Ramos (cell line): ENCODE measurements around the gene FBXL16.
"Not testable (repeated sequence)": the region's sequence is repeated elsewhere in the genome, so short reads cannot be mapped to it uniquely, and the experiment has no call there.

ENCODE experiments used
- in situ Hi-C: fragments of 300-500 bp; cut with MboI; formaldehyde crosslinking; loops from one replicate; pipeline ENCODE4 v1.14.3; 2022; ENCODE audit warnings: low sequenced_read_pairs; ENCODE audit not compliant: unreplicated experiment

The FBXL16 gene

DNA sequence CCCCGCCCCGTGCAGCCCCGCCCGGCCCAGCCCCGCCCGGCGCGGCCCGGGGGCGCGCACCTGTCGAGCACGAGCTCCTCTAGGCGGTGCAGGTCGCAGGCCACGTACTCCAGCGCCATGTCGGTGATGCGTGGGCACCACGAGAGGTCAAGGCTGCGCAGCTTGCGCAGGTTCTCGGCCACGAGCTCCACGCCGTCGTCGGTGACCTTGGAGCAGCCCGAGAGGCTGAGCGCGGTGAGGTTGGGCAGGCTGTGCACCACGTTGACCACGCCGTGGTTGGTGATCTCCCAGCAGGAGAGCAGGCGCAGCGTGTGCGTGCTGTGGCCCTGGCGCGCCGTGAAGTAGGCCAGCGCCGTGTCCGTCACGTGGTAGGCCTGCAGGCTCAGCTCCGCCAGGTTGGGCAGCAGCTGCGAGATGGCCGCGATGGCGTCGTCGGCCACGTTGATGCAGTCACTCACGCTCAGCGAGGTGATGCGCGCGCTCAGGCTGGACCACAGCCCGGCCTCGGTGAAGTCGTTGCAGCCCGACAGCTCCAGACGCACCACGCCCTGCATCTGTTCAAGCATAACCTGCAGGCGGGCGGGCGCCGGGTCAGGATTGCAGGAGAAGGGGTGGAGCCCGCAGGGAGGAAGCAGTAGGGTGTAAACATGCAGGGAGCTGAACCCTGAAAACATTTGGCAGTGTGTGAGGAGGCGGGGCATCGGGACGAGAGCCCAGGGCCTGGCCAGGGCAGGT is 10.1 kb downstream of the FBXL16 start:
- in situ Hi-C loops = no loop called here

DNA sequence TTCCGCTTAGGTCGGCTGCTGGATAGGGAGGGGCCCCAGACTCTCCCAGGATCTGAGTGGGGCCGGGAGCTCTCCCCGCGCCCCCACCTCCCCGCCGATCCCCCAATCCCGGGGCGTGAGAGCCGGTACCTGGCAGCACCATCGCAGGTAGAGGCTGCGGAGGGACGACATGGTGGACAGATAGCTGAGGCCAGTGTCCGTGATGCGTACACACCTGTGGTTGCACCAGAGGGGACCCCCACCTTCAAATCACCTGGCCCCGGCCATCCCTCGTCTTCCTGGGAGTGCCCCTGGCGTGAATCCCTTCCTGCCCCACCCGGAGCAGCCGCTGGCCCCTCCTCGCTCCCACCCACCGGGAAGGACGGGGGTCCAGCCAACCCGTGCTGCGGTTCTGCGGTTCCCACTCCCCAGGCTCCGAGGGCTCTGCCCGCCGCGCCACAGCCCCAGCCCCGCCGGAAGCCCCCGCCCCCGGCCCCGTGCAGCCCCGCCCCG is 10.7 kb downstream of the FBXL16 start:
- in situ Hi-C loops = no loop called here

DNA sequence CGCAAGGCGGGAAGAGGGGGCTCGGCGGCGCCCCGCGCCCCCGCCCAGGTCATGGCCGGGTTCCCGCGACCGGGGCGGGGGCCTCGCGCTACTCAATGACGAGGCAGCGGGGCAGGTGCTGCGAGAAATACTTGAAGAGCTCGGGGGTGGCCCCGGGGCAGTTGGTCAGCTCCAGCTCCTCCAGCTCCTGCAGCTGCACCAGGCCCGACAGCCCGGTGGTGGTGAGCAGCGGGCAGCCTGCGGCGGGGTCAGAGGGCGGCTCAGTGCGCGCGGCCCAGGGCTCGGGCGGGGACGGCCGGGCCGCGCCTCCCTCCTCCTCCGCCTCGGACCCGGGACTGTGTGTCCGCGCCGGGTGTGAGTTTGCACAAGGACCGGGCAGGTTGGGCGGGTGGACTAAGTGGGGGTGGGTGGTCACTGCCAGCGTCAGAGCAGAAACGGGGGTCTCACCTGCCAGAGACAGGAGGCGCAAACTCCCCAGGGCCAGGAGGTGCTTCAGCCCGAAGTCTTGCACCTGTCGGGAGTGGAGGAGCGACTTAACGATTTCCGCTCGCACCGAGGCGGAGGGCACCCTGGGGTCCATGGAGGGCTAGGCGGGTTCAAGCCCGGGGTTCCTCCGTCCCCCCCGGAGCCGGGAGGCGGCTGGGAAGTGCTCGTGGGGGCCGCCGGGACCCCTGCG is 11.3 kb downstream of the FBXL16 start:
- in situ Hi-C loops = no loop called here

DNA sequence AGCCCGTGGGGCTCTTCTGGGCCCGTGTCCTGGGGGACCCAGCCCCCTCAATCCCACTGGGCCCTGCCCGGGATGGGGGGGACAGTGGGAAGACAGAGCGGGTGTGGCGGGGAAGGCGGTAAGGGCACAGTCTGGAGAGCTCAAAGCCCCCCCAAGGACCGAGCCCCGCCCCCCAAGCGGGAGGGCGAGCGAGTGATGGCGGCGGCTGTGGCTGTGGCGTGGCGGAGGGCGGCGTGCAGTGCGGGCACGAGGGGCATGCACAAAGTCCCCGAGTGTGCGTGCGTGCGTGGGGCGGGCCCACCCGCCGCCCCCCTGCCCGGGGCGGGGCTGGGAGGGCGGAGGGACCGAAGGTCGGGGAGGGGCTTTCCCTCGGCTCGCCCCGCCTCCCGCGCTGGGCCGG is 11.8 kb downstream of the FBXL16 start:
- in situ Hi-C loops = no loop called here

DNA sequence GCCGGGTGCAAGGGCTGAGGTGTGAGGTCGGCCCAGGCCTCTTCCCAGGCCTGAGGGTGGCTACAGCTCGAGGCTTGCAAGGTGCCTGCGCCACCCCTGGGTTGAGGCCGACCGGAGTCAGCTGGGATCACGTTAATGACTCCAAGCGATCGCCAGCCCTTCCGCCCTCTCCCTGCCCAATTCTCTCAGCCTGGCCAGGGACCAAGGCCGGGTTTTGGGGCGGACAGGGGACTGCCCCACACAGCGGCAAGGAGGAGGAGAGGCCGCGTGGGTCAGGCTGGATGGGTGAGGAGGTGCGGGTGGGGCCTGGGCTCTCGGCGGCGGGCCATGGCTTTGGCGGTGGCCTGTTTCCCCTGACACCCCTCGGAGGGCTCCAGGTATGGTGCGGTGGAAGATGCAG is 12.2 kb downstream of the FBXL16 start:
- in situ Hi-C loops = no loop called here

DNA sequence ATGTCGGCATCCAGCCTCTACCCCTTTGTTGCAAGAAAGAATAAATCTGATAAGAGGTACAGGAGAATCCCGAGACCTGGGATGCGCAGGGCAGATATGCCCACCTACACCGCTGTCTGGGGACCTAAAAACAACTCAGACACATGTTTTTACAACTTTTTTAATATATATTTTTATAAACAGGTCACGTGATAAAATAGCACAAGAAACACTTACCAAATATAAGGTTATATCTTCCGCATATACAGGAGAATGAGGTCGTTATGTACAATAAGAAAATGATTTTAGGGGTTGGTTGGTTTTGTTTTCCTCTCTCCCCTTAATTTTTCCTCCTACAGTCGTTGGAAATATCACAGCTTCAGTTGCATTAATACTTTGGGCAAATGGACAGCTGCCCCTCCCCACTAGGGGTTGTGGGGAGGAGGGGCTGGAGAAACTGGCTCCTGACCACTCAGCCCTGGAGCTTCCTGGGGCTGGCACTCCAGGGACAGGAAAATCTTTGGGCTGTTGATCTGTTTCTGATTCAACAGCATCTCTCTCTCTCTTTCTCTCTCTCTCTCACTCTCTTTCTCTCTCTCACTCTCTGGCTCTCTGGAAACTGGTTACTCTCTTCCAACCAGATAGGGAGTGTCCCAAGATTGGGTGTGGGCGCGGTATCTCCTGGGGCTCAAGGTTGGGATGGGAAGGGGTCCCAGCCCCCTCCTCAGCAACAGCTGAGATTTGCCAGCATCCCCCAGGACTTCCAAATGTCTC is 13.1 kb downstream of the FBXL16 start:
- in situ Hi-C loops = no loop called here

DNA sequence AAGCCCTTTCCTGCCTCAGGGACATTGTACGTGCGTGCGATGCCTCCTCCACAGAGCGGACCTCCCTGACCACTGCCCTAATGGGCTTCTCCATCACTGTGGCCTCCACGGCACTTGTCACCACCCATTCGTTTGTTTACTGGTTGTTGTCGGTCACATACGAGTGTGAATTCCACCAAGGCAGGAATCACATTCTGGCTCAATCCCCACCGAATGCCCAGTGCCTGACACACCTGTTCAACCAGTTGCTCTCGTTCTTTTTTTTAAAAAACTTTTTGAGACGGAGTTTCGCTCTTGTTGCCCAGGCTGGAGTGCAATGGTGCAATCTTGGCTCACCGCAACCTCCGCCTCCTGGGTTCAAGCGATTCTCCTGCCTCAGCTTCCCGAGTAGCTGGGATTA is 14.4 kb downstream of the FBXL16 start:
- in situ Hi-C loops = not testable (repeated sequence)

DNA sequence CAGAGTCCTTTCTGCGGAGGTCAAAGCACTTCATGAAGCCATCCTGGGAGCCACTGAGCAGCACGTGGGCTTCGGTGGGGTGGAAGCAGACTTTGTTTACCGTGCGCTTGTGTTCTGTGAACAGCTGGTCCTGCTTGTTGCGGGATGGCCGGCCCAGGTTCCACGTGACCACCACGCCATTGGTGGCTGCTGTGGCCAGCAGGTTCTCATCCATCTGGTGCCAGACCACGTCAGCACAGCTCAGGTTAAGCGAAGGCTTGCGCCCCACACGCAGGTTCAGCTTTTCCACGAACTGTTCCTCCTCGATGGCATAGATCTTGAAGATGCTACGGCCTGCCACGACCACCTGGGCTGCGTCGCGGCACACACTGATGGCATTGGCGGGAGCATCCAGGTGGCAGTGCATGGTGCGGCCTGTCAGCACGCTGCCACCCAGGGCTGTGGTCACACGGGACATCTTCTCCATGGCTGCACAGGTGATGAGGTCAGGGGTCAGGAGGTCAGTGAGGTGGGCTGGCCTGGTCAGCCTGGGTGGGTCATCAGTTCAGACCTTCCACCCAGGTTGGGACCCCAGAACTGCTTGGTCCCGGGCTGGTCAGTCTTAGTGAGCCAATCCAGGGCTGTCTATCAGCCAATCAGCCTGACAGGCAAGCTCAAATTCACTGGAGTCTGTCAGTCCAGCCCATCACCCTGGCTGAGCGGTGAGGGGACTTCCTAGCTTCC is 16.3 kb downstream of the FBXL16 start:
- in situ Hi-C loops = no loop called here

DNA sequence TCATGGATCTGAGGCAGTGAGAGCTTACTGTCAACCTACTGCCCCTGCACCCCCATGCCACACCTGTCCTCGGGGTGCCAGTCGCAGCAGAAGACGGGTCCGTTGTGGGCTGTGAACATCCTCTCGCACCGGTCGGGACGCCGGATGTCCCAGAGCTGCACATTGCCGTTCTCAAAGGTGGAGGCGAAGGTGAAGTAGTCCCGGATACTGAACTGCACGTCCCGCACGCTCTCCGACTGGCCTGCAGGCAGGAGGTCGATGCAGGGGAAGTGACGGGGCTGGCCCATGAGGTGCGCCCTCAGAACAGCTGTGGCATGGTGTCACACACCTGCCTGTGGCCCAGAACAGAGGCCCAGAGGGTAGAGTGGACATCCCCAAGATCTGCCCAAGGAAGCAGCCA is 18.1 kb downstream of the FBXL16 start:
- in situ Hi-C loops = no loop called here

DNA sequence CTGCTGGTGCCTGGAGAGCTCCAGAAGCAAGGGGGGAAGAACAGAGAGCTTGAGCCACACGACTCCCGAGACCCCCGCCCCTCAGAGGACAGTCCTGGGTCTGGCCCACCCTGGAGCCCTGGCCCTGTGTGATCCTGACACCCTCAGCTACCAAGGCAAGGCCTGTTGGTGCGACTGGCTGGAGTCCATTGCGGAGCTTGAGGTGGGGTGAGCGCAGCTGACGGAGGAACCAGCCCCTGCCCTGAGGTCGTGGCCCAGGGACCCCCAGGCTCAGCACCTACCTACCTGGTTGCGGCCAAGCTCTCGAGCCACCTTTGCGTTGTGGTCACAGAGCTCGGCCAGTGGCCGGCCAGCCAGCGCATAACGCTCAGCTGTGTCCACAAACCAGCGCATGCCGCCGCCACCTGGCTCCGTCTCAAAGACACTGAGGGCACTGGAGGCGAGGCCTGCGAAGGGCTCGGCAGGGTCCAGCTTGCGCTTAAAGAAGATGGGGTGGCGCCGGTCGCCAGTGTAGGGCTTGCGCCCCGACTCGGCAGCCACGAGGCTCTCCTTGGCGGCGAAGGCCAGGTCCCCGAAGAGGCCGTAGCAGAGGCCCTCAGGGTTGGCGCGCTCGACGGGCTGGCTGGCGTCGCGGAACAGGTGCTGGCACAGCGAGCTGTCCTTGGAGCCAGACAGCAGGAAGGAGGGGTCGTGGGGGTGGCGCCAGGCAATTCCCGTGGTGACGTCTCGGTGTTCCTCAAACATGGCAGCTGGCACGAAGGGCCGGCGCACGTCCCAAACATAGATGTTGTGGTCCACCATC is 18.9 kb downstream of the FBXL16 start:
- in situ Hi-C loops = no loop called here

DNA sequence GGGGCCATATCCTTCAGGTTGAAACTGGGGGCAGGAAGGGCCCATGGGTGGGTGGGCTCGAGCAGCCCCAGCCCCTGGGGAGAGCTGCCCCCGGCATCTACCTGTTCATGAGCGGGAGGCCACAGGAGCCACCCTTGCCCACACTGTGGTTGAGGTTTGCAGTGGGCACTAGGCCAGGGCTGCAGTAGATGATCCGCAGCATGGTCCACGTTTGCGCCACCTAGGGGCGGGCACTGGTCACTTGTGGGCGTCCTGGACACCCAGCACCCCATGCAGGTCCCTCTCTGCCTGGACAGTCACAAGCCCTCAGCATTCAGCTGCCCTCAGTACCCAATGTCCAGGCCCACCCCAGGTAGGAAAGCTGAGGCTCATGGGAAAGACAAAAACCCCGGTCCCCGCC is 19.6 kb downstream of the FBXL16 start:
- in situ Hi-C loops = no loop called here

DNA sequence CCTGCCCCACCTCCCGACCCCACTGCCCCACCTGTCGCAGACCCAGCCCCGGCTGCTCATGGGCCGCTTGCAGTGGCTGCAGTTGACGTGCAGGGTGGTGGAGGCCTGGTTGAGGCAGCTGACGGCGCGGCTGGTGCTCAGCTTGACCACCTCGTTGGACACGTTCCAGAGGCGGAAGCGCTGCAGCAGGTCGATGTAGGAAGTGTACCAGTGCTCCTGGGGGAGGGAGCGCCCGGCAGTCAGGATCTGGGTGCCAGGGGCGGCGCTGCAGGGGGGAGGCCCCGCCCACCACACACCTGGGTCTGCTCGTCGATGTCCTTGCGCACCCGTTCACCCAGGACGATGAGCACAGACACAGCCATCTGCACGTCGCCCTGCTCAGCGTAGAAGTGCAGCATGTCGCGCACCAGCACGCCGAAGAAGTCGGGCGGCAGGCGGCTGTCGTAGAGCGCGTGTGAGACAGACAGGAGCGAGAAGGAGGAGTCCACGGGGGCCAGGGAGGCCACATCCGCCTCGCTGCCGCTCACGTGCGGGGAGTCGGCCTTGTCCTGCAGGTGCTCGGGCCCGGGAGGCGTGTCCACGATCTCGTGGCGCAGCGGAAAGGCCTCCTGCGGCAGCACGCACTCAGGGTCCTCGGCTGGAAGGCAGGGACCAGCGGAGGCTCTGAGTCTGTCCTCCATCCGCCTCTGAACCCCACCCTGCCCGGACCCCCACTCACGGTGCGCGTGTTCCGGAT is 20.5 kb downstream of the FBXL16 start:
- in situ Hi-C loops = no loop called here

DNA sequence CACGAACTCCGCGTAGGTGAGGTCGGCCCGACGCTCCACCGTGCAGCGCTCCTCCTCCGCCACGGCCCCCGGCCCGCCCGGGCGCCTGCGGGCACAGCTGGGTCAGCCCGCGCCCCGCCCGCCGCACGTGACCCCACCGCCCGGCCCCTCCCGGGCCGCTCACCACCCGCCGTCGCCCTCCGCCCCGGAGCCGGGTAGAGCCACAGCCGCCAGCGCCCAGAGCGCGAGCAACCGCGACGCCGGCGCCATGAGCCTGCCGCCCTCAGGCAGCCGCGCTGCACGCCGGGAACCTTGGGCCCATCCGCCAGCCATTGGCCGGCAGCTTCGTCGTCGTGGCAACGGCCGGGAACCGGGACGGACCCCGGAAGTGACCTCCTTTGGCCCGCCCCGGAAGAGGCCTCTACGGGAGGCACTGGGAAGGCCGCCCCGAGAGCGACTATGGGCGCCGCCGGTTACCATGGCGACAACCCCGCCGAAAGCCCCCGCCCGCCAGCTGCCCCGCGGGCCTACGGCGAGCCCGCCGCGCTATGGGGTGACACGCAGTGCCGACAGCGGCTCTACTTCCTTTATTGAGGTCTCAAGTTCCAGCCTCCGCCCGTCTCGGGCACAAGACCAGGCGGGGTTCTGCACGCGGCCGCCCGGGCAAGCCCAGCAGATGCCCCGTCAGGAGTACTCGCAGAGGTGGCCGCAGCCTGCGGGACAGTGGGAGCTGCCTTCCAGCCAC is 21.4 kb downstream of the FBXL16 start, which contains the start of gene JMJD8:
Gene JMJD8, minus strand, starts transcription at position 264 of the 724 bp plus-strand sequence. Its CDS starts 15 bp downstream, at position 249.
- in situ Hi-C loops = no loop called here

DNA sequence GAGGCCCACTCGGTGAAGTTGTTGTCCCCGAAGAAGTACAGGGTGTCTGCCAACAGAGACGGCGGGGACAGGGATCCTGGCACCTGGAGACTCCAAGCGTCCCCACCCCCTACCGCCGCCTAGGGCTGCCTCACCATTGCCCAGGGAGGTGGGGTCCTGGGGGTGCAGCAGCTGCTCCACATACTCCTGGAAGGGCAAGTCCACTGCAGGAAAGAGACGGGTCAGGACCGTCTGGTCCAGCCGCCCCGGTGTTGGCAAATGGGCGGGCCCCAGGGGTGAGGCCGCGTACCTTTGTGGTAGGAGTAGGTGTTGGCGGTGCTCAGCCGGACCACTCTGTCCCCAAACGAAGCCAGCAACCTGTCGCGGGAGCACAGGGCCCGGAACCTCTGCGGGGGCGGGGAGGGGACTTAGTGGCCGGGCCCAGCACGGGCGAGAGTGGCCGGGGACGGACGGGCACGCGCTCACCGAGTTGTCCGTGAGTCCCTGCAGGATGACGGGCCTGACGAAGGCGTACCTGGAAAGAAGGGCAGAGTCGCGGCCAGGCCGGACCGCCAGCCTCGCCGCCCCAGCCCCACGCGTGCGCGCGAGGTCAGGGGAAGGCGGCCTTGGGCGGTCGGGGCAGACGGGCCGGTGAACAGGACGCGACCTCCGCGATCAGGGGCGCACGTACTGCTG is 22.1 kb downstream of the FBXL16 start:
- in situ Hi-C loops = no loop called here

DNA sequence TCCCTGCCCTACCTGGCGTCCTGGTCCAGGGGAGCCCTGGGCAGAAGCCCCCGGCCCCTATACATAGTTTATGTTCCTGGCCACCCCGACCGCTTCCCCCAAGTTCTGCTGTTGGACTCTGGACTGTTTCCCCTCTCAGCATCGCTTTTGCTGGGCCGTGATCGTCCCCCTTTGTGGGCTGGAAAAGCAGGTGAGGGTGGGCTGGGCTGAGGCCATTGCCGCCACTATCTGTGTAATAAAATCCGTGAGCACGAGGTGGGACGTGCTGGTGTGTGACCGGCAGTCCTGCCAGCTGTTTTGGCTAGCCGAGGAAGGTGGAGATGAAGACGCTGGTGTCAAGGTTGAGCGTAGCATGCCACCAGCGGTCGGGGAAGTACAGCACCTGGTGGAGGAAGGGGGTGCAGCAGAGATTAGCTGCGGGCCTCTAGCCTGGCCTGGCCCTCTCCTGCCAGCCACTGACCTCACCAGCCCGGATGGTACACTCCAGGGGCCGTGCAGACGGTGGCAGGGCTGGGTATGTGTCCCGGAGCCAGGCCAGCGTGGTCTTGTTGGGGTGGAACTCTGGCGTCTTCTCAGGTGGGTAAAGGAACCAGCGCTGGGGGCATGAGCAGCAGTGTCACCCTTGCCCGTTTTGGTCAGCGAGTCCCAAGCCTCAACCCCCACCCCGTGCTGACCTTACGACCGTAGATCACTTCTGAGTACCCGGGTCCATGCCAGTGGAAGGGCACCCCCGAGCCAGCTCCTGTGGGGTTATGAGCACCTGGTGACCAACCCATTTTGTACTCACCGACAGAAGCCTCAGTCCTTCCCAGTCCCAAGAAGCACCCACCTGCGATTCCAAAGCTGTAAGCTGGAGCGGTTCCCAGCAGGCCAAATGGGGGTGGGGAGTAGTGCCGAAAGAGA is 22.9 kb downstream of the FBXL16 start:
- in situ Hi-C loops = no loop called here

DNA sequence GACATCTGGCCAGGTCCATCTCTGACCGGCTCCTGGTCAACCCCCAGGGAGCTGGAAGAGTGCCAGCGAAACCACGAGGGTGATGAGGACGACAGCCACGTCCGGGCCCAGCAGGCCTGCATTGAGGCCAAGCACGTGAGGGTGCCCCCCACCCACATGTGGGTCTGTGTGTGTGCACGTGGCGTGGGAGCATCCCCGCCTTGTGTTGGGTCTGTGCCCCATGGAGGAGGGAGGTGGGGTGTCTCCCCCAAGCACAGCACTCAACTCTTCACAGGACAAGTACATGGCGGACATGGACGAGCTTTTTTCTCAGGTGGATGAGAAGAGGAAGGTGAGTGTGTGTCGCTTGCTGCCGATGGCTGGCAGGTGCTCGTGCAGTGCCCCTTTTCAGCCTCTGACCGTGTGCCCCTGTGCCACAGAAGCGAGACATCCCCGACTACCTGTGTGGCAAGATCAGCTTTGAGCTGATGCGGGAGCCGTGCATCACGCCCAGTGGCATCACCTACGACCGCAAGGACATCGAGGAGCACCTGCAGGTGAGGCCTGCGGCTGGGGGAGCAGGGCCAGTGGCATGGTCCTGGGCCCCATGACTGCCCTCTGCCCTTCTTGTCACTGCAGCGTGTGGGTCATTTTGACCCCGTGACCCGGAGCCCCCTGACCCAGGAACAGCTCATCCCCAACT is 23.7 kb downstream of the FBXL16 start:
- in situ Hi-C loops = no loop called here
